Suprapubic skin (tissue), 3 donors: ENCODE data around the gene IL17B.
A peak's percentile ranks its signal among the peaks of the same experiment; 100 is the strongest.

ENCODE experiments used
- CTCF ChIP-seq, 2 donors: fragments of 200-600 bp in 1 of 2; fragments of 450-650 bp in 1 of 2; sonication (generic) in 1 of 2; IDR thresholded peaks; one replicate each; pipeline ENCODE4 v1.5.1; 2016 to 2019; ENCODE audit warnings: antibody characterized with exemption in 2 of 2, mild to moderate bottlenecking in 1 of 2, moderate library complexity in 1 of 2
- POLR2A ChIP-seq, 2 donors: fragments of 450-650 bp; IDR thresholded peaks; one replicate each; pipeline ENCODE4 v1.6.1; 2017; ENCODE audit warnings: antibody characterized with exemption in 2 of 2, mild to moderate bottlenecking in 2 of 2, moderate library complexity in 2 of 2

- peak; percentile 18 to 76 for TF ChIP-seq CTCF (IDR thresholded peaks at IDR 0.05)
- no peak for TF ChIP-seq POLR2A (IDR thresholded peaks at IDR 0.05)
These were observed 11.7 kb downstream of the IL17B start for GRCh38 chr5:149367249-149367971.
